ENCODE results near the gene CCR1. TPM values are rescaled to one million over a fixed set of nuclear protein-coding genes. Genes with fewer than 3 reads are reported as not detected.
"Not testable (repeated sequence)": the region's sequence is repeated elsewhere in the genome, so short reads cannot be mapped to it uniquely, and the experiment has no call there.

The CCR1 gene
- total RNA-seq, 1 donor from 2014 or later, result not detected

DNA sequence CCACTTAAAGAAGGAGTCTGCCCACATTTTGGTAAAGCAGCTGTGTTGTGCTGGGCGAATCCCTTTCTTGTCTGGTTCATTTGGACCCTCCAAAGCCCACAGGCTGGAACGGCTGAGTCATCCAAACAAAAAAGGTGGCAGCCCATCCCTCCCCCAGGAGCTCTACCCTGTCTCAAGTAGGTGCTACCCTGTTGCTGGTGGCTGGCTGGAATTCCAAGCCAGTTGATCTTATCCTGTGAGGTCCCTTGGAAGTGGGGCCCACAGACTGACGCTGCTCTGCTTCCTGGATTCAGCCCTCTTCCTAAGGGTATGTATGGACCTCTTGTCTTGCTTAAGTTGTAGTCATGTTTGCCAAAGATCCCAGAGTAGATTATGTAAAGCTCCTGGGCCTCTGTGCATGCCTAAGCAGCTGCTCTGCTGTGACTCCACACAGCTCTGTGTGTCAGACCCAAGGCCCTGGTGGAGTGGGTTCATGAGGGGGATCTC, 44.5 kb downstream of the CCR1 start:
- no peak for DNase-seq

DNA sequence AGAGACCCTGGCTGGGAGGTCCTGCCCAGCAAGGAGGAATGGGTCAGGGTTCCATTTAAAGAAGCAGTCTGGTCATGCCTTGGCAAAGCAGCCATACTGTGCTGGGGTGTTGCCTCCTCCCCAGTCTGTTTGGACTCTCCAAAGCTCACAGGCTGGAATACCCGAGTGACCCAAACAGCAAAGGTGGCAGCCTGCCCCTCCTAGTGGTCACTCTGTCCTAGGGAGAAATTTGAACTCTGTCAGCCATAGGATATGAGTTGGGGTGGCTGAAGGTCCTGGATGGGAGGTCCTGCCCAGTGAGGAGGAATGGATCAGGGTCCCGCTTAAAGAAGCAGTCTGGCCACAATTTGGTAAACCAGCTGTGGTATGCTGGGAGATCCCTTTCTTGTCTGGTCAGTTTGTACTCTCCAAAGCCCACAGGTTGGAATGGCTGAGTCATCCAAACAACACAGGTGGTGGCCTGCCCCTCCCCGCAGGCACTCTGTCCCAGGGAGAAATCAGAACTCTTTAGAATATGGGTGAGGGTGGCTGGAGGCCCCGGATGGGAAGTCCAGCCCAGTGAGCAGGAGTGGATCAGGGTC, 45.0 kb downstream of the CCR1 start:
- DNase-seq, result no peak

DNA sequence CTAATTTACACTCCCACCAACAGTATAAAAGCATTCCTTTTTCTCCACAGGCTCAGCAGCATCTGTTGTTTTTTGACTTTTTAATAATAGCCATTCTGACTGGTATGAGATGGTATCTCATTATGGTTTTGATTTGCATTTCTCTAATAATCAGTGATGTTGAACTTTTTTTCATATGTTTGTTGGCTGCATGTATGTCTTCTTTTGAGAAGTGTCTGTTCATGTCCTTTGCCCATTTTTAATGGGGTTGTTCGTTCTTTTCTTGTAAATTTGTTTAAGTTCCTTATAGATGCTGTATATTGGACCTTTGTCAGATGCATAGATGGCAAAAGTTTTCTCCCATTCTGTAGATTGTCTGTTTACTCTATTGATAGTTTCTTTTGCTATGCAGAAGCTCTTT, 50.4 kb downstream of the CCR1 start:
- not testable (repeated sequence) for DNase-seq

DNA sequence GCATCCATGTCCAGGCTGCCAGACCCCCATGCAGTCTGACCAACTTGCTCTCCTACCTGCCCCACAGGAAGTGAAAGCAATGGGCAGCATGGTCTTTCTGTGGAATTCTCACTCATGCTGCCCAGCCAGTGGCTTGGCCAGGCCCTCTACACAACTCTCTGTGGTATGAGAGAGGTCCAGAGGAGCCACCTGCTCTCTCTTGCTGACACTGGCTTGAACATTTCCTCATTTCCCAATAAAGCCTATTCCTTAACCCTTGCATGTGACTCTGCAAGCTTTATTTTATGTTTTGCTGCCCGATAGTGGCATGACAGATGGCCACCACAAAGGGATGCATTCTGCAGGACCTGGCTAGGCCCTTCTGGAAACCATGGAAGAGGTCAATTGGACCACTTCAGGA, 53.8 kb downstream of the CCR1 start:
- no peak for DNase-seq

Other genes starting within 250 kb of the CCR1 start
- 14.5 and 20.9 TPM in 2 replicates for gene FYCO1, start 212.5 kb downstream of the CCR1 start, total RNA-seq
- not detected in 2 replicates for gene XCR1, start 180.8 kb downstream of the CCR1 start, total RNA-seq
- not detected in 2 replicates for gene CCR3, start 34.1 kb upstream of the CCR1 start, total RNA-seq
- gene CCR2, start 145.8 kb upstream of the CCR1 start, total RNA-seq, result not detected in 2 replicates
- not detected in 2 replicates for gene CCR5, start 162.6 kb upstream of the CCR1 start, total RNA-seq
- gene CCRL2, start 198.9 kb upstream of the CCR1 start, total RNA-seq, result 5.1 and 5.7 TPM in 2 replicates